HG03060 (cell line): ENCODE measurements around the gene AP3D1.
A peak's percentile ranks its signal among the peaks of the same experiment; 100 is the strongest.

ENCODE experiments used
- ATAC-seq: cut with Tn5 transposase; IDR thresholded peaks from one replicate; pipeline ENCODE4 v1.9.1; 2021; ENCODE audit warnings: low read depth, moderate number of reproducible peaks; ENCODE audit not compliant: unreplicated experiment

The AP3D1 gene

DNA sequence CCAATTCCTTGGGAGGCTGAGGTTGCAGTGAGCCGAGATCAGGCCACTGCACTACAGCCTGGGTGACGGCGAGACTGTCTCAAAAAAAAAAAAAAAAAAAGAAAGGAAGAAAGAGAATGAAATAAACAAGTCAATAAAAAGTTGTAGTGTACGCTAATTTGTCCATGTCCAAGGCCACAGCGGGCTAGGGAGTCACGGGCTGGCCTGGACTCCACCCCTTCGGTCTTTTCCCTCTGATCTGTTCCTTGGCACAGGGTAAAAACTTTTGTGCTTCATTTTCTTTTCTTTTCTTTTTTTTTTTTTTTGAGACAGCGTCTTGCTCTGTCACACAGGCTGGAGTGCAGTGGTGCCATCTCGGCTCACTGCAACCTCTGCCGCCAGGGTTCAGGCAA is 80.9 kb downstream of the AP3D1 start:
- ATAC-seq: no peak

DNA sequence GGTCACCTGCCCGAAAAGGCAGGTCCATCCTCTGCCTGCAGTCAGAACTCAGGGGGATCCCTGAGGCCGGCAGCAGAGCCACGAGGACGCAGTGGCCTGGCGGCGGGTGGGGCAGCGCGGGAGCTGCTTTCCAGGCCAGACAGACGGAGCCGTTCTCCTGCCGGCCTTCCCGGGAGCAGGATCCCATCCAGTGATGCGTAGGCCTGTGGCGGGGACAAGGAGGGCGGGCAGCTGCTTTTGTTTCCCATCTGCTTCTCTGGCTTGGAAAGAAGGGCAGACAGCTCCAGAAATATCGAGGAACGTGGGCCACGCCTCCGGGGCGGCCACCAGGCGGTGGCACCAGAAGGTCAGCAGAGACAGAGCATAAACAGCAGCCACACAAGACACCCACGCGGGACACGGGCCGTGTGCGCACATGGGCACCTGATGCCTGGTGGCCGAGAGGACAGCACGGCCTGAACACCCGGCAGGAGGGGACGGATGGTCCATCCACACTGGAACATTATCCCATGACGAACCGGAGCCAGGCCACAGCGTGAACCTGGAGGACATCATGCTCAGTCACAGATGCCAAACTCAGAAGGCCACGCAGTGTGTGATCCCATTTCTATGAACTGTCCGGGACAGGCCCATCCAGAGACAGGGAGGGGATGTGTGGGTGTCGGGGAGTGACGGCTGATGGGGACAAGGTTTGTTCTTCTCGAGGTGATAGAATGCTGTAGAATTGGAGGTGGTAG is 86.4 kb downstream of the AP3D1 start:
- ATAC-seq: no peak

DNA sequence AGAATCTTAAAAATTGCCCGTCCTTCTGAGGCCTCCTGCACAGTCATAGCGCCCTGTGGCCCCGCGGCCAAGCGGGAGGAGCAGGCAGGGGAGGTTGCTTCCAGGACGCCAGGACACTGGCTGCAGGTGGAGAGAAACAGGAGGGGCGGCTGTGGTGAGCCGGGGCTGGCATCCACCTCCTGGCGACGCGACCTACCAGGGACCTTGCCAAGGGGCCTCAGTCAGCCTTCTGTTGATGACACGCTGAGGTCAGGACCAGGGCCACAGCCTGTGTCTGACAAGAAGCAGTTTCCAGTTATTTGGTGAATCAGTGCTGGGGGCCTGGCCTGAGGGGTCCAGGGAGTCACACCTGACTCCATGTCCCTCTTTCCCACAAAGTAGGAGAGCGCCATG is 87.0 kb downstream of the AP3D1 start:
- ATAC-seq: no peak

DNA sequence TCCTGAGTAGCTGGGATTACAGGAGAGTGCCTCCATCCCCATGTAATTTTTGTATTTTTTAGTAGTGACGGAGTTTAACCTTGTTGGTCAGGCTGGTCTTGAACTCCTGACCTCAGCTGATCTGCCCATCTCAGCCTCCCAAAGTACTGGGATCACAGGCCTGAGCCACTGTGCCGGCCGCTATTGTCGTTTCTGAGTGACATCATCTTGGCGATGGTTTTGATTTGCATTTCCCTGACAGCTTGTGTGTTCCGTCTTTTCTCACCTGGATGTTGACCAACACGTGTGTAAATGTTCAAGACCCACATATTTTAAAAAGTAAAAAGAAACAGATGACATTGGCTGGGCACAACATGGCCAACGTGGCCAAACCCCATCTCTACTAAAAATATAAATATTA is 87.5 kb downstream of the AP3D1 start:
- no peak for ATAC-seq

DNA sequence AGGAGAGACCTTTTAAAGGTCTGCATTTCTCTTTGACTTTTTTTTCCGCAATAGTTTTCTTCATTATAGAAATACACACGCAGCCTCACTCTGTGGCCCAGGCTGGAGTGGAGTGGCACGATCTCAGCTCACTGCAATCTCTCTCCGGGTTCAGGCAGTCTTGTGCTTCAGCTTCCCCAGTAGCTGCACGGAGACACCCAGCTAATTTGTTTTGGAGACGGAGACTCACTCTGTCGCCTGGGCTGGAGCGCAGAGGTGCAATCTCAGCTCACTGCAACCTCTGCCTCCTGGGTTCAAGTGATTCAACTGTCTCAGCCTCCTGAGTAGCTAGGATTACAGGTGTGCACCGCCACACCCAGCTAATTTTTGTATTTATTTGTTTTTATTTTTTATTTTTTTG is 88.6 kb downstream of the AP3D1 start:
- no peak for ATAC-seq

DNA sequence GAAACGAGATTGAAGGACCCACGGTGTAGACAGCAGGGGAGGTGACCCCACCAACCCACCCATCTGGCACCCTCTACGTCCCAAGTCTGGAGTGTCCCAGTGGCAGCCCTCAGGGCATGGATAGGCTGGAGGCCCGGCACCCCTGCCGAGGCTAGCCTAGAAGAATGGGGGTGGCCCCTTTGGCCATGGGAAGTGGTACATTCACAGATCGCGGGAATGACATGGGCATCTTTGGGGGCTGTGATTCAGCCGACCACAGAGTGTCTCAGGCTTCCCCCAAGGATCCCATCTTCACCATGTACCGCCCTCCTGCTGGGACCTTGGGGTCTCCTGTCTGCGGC is 89.0 kb downstream of the AP3D1 start:
- no peak for ATAC-seq

DNA sequence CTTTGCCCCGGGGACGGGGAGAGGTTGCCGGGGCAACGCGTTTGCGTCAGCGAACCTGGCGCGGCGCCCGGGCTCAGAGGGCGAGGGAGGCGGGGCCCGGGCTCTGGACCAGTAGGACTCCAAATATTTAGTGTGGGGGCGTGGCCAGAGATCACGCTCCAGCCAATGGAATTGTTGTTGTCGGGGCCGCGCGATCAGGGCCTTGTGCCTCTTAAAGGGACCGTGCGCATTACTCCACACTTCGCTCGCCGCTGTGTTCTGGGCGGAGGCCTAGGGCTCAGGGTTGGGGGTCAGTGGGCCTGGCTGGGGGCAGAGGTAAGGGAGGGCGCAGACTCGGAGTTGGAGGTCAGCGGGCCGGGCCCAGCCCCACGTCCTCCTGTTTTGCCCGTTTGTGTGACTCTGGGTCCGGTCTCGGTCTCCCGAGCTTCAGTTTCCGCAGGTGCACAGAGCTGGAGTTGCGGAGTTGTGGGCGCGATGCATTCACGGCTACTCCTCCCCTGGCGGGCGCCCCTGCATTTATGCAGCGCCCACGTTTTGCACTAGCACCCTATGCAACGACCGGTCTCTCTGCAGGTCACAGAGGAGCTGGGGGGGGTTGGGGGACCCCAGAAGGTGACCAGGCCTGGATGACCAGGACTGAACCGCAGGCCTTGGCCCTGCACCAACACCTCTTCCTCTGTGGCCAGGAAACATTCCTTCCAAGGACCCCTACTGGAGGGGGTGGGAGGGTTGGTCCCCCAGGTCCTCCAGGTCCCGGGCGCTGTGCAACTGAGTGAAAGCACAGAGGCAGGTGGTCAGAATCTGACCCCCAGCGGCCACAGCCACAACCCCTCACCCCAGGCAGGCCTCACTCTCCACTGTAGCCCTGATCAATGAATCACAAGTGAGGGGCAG is 89.6 kb downstream of the AP3D1 start:
- ATAC-seq: peak; percentile 71

DNA sequence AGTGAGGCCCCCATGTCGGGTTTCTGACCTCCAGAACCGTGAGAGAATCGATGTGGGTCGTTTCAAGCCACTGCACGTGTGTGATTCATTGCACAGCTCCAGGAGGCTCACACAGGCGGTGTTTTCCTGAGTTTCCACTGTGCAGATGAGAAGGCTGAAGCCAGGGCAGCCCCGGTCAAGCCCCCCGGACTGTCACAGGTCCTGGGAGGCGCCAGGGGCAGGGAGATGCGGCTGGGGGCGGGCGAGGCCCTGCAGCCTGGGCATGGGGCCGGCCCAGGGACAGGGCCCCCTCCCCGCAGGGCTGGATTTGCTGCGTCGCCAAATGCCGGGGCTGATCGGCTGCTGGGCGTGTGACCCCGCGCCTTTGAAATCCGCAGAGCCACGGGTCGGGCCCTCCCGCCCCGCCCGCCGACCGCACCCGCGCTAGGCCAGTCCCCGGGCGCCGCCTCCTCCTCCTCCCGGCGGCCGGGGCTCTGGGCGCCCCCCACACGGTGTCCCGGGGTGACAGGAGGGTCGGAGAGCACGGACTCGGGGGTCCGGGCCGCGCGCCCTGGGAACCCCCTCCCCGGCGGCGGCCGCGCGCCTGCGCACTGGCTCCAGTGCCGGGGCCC is 90.4 kb downstream of the AP3D1 start:
- ATAC-seq: peak; percentile 20

DNA sequence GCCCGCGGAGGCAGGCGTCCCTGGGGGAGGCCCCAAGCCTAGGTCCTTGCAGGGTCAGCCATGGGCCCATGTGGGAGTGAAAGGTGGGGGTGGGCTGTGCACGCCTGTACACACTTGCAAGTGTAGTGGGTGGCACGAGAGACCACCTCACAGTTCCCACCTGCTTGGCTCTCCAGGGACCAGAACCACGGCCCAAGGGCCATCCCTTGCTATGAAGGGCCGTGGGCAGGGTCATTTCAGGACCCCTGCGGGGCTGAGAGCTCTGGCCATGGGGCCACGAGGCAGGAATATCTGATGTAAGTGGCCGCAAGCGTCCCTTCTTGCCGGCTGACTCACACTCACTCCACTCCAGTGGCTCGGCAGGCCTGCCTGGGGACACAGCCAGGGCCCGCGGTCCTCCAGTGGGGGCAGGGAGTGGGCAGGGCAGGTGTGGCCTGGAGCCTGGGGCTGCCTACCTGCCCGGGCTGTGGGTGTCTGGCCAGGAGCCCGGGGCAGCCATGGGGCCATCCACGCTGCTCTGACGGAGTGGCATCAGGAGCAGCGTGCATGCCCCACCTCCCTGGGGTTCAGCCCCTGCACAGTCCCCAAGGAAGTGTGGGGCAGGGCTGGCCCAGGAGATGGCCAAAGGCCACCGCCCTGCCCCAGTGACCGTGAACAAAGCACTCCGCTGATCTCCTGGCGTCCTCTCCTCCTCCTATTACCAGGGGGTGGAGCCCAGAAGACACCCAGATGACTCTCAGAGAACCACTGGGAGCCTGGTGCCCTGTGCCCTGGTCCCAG is 91.8 kb downstream of the AP3D1 start:
- ATAC-seq: no peak

DNA sequence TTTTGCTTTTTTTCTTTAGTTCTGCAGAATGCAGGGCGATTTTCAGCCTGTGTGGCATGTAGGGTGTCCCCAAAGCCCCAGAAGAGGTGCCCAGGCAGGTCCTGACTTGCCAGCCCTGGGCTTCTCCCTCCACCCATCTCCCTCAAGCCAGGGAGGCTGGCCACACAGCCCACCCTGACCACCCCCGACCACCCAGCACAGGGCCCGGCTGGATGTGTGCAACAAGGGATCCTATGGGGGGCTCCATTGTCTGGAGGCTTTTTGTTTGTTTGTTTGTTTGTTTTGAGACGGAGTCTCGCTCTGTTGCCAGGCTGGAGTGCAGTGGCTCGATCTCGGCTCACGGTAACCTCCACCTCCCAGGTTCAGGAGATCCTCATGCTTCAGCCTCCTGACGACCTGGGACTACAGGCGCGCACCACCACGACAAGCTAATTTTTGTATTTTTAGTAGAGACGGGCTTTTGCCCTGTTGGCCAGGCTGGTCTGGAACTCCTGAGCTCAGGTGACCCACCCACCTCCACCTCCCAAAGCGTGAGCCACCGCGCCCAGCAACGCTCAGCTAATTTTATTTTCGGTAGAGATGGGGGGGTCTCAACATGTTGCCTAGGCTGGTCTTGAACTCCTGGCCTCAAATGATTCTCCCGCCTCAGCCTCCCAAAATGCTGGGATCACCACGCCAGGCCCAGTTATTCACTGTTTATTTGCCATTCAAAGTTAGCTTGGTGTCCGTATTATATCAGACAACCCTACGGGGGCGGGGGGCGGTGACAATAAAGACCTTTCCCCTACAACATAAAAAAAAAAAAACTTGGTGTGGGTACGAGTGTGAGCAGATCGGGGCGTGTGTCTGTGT is 92.6 kb downstream of the AP3D1 start:
- no peak for ATAC-seq

DNA sequence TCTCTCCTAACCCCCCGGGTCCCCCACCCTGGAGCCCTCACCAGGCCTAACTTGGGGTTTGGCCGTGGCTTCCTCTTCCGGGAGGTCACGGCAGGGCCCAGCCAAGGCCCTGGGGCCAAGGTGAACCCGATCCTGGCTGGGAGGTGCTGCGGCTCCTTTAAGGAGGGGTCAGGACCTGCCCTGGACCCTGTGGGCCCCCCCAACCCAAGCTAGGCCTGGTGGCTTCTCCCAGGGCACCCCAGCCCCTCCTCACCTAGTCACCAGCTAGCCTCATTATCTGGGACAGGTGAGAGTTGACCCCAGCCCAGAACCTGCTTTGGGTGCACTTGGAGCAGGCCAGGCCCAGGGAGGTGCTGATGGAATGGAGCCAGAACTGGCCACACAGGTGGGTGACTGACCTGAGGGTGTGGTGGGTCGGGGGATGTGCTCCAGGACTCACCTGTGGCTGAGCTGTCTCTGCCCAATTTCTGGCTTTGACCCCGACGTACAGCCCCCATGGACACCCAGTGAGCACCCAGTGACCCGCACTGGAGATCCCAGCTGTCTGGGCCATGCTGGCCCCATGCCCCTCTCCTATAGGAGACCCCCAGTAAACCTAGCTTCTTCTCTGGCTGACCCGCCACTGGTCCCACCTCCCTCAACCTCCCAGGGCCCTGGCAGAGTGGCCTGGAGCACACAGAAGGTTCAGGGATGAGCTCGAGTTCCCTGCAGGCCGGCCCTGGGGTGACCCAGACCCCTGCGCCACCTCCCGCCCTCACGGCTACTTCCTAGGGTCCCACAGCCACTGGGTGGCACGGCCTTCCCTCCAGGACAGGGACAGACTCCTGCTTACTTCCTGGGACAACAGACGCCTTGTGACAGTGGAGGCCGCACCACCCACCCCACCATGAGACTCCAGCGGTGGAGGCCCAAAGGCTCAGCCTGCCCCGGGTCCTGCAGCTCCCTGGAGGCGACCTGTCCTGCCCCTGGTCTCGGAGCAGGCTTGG is 93.6 kb downstream of the AP3D1 start:
- no peak for ATAC-seq

DNA sequence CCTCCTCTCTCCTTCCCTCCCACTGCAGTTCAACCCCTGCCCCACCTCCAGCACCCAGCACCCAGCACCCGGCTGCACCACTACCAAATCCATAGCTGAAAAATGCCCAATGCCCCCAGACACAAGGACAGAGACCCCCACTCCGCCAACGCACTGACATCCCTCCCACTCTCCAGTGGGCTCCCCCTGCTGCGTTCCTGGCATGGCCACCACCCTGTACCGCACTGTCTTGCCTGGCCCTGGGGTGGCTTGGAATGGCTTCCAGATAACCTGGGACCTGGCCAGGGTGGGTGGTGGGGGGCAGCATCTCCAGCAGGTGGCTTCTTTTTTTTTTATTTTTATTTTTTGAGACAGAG is 94.6 kb downstream of the AP3D1 start:
- ATAC-seq: no peak

DNA sequence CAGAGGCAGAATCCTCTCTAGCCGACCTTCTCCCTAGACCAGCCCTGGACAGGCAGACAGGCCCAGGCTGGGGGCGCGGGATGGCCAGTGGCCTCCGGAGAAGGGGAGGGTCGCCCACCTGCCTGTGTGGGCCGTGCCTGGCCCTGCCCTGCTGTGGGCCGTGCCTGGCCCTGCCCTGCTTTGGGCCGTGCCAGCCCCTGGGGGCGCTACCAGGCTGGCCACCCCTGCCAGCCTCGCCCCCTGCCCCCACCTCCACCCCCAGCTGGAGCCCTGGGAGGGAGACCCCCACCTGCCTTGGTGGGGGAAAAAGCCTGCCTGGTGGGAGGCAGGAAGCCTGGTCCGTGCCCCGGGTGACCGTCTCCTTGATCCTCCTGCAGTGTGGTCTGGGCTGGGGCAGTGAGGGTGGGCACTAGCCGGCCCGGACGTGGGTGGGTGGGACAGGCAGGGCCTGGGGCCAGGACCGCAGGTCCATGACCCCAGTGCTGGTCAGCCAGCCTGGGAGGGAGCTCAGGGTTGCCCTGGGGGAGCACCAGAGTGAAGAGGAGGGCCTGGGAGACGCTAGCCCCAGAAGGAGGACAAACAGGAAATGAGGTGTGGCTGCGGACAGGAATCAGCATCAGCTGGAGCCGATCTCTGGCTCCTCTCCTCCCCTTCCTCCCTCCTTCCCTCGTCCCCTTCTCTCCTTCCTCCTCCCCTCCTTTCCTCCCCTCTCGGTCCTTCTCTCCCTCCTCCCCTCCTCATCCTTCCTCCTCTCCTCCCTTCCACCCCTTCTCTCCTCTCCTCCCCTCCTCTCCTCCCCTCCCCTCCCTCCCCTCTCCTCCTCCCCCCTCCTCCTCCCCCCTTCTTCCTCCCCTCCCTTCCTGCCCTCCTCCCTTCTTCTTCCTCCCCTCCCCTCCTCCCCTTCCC is 95.2 kb downstream of the AP3D1 start:
- ATAC-seq: no peak

DNA sequence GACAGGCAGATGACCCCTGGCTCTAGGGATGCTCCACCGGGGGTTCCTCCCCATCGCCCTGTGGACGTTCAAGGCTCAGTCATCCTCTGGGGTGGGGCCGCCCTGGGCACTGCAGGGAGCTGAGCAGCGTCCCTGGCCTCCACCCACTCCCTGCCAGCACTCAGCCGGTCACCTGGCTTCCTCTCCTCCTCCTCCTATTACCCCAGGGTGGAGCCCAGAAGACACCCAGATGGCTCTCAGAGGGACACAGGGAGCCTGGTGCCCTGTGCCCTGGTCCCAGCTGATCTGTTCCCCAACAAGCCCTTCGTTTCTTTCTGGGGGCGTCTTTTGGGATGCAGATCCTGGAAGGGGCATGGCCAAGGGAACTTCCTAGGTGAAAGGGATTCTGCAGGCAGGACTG is 96.6 kb downstream of the AP3D1 start:
- ATAC-seq: no peak

DNA sequence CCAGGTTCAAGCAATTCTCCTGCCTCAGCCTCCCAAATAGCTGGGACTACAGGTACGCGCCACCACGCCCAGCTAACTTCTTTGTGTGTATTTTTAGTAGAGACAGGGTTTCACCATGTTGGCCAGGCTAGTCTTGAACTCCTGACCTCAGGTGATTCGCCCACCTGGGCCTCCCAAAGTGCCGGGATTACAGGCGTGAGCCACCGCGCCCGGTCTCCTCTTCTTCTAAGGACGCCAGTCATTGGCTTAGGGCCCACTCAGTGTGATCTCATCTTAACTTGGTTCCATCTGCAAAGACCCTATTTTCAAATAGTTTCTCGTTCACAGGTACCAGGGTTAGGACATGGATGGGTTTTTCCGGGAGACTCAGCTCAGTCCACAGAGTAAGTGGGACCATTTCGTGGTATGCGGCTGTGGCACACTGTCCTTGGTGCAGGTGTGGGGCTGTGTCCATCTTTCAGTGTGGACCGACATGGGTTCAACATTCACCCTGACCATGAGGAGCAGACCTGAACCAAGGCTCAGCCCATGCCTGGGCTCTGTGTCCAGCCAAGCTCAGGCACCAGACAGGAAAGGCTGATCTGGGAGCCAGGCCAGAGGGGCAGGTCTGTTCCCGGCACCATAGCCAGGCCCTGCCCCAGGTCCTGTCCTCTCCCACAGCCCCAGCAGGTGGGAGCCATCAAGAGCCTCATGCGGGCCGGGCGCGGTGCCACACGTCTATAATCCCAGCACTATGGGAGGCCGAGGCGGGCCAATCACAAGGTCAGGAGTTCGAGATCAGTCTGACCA is 97.6 kb downstream of the AP3D1 start:
- ATAC-seq: no peak

DNA sequence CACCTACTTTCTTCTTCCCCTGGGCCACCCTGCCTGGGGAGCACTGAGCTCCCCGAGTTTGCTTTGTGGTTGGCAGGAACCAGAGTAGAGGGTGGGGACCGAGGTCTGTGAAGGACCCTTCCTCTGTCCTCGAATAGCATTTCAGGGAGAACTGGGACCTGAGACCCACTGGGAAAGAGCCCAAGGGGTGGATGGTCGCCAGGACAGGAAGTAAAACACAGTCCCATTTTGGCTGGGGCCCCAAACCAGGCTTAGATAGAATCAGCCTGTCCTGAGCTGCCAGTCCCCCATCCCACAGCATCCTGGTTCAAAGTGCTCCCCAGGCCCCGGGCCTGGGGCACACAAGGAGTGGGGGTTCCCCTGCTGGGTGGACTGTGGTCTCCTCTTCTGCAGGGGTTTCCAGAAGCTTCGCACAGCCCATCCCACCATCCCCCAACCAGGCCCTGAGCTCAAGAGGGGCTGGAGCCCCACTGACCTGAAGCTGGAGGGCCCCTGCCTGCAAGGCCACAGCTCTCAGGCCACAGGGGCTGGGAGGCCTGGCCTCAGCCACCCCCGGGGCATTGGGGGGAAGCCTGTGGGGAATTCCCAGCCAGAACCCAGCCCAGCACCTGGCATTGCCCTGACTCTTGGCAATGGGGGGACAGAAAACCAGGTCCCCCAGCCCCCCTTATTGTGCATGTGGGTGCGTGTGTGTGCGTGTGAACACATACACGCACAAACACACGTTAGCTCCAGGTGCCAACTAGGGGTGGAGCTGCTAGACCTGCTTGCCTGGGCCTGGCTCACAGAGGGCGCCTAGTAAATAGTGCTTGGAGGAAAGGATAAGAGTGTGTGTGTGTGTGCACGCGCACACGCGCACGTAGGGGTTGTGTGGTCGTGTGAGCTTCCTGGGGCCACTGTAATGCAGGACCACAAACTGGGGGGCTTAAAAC is 99.3 kb downstream of the AP3D1 start:
- ATAC-seq: no peak
